Adrenal gland (tissue), 12 donors: Measurements from ENCODE around the gene CACNA1D. TPM values are rescaled to one million over a fixed set of nuclear protein-coding genes. Genes with fewer than 3 reads are reported as not detected.
A peak's percentile ranks its signal among the peaks of the same experiment; 100 is the strongest.

Source experiments
- DNase-seq, 7 donors: peaks; one replicate each; pipeline ENCODE4 v3.0.0-alpha.2; 2019 to 2020
- H3K27ac ChIP-seq, 5 donors: fragments of 200-600 bp; sonication (generic) in 4 of 5; 1 replicate in 3 of 5; 2 replicates in 2 of 5; pipeline versions ENCODE4 v1.5.1 to v1.8.0; 2016 to 2020; ENCODE audit warnings: mild to moderate bottlenecking in 1 of 5
- H3K27me3 ChIP-seq: fragments of 200-600 bp; 2 replicates; pipeline ENCODE4 v1.8.0; 2021
- H3K36me3 ChIP-seq, 2 donors: fragments of 200-600 bp; replicated peaks in 1 of 2; 1 replicate in 1 of 2; 2 replicates in 1 of 2; pipeline versions ENCODE4 v1.5.1 to v1.8.0; 2018 to 2022
- H3K4me1 ChIP-seq, 2 donors: fragments of 200-600 bp; replicated peaks in 1 of 2; 1 replicate in 1 of 2; 2 replicates in 1 of 2; pipeline versions ENCODE4 v1.5.1 to v1.8.0; 2018 to 2021
- H3K4me3 ChIP-seq, 4 donors: fragments of 200-600 bp; sonication (generic) in 3 of 4; one replicate each; pipeline ENCODE4 v1.5.1; 2016 to 2018
- H3K9me3 ChIP-seq, 3 donors: fragments of 200-600 bp; sonication (generic) in 1 of 3; replicated peaks in 1 of 3; 1 replicate in 2 of 3; 2 replicates in 1 of 3; pipeline versions ENCODE4 v1.5.1 to v1.8.0; 2016 to 2021
- CTCF ChIP-seq, 6 experiments: fragments of 450-650 bp in 4 of 6; fragments of 200-600 bp in 2 of 6; sonication (generic) in 1 of 6; IDR thresholded peaks; 1 replicate in 5 of 6; 2 replicates in 1 of 6; pipeline versions ENCODE4 v1.5.1 to v1.8.0; 2016 to 2021; ENCODE audit warnings: antibody characterized with exemption in 6 of 6, mild to moderate bottlenecking in 2 of 6, moderate library complexity in 1 of 6
- POLR2A ChIP-seq, 2 donors: fragments of 450-650 bp; IDR thresholded peaks; one replicate each; pipeline ENCODE4 v1.6.1; 2017; ENCODE audit warnings: antibody characterized with exemption in 2 of 2, mild to moderate bottlenecking in 2 of 2, moderate library complexity in 1 of 2
- WGBS, 4 donors: extraction: QIAGEN DNeasy Blood & Tissue Kit in 2 of 4; methylation state at CpG; one replicate each; pipeline versions ENCODE4 v1.1.5 to v1.1.7; 2013 to 2017; 5-methylcytosine and 5-hydroxymethylcytosine counted together
- intact Hi-C, 2 donors: fragments of 100-400 bp; cut with DNase I; formaldehyde crosslinking; loops; one replicate each; pipeline versions ENCODE4 v1.14.1 to v1.15.0; 2022 to 2023
- polyA plus RNA-seq, 3 donors: library from polyadenylated mRNA; stranded (reverse); fragments of 200-250 nt in 2 of 3; fragments of 350-450 nt in 1 of 3; fragmentation: Illumina TruSeq in 1 of 3; extraction: RNeasy Lipid Tissue Mini Kit (QIAGEN cat#74804) in 1 of 3; gene quantifications; one replicate each; pipeline ENCODE4 v1.2.3, GENCODE V29; 2013 to 2014
- total RNA-seq, 9 donors: library from RNA; depleted of rRNA in 4 of 9; stranded (reverse); fragments of >200 nt in 4 of 9; fragments of 120-200 nt in 1 of 9; fragmentation: NEBNext Ultra II Directional in 1 of 9; extraction: Animal tissue kit (Norgen Biotek cat#: 25700) in 1 of 9; gene quantifications; one replicate each; pipeline versions ENCODE4 v1.1.0 to v1.2.4, GENCODE V29; 2013 to 2023
- donor health status: healthy with polysubstance abuse.
- donor health status: Bipolar disorder and iron deficiency.
- donor health status: DM: yes; HTN: yes; CAD: no.
- donor health status: DM: no; HTN: no; CAD: no.
- donor health status: DM: no; HTN: no; CAD: no.
- donor health status: DM: yes; HTN: yes; CAD: no.

Gene CACNA1D
- total and polyA plus RNA-seq, 12 donors: 25.8 to 111 (median 63.0) TPM

- TF ChIP-seq CTCF (IDR thresholded peaks at IDR 0.05) (peak in 1 of 6 experiments; percentile 17), POLR2A (IDR thresholded peaks at IDR 0.05) (no peak)
- no peaks in the 10 kb centered on the region for H3K9me3 ChIP-seq
Observed at GRCh38 chr3:53754325-53754724, 259.9 kb downstream of the CACNA1D start.

GRCh38 chr3:53758846-53759245, 264.4 kb downstream of the CACNA1D start:
- intact Hi-C loops: no loop called here
- Histone ChIP-seq H3K36me3 (peaks cover 0 to 18% of the 10 kb centered on the region in 2 donors), H3K4me1 (no peaks in the 10 kb centered on the region), H3K9me3 (no peaks in the 10 kb centered on the region), H3K27ac (no peak overlapping the region), H3K4me3 (no peak overlapping the region), H3K27me3 (no peaks in the 10 kb centered on the region)
- no peak for DNase-seq
- WGBS, 4 donors: 78 to 89% (median 87%) methylated on average over 3 of the region's 3 CpGs
- TF ChIP-seq POLR2A (IDR thresholded peaks at IDR 0.05) (no peak), CTCF (IDR thresholded peaks at IDR 0.05) (no peak)

More at GRCh38 chr3:53754325-53754724, 259.9 kb downstream of the CACNA1D start:
- Histone ChIP-seq H3K27ac (peak overlapping the region in 1 of 5 donors; percentile 55), H3K4me3 (no peak overlapping the region), H3K36me3 (peaks cover 0 to 27% of the 10 kb centered on the region in 2 donors), H3K27me3 (no peaks in the 10 kb centered on the region), H3K4me1 (no peaks in the 10 kb centered on the region)
- peak in 2 of 7 donors; percentile 30 to 34 for DNase-seq
- WGBS, 4 donors: 76 to 89% (median 86%) methylated on average over 9 of the region's 9 CpGs
- intact Hi-C loops: no loop called here

GRCh38 chr3:53763353-53763752, 268.9 kb downstream of the CACNA1D start:
- Histone ChIP-seq H3K9me3 (no peaks in the 10 kb centered on the region), H3K4me3 (no peak overlapping the region), H3K27ac (no peak overlapping the region), H3K4me1 (no peaks in the 10 kb centered on the region), H3K27me3 (no peaks in the 10 kb centered on the region), H3K36me3 (peaks cover 0 to 14% of the 10 kb centered on the region in 2 donors)
- WGBS, 4 donors: 86 to 97% (median 93%) methylated on average over 1 to 7 of the region's 7 CpGs
- TF ChIP-seq POLR2A (IDR thresholded peaks at IDR 0.05): no peak
- no peak for TF ChIP-seq CTCF (IDR thresholded peaks at IDR 0.05)
- intact Hi-C loops: no loop called here
- DNase-seq: no peak

GRCh38 chr3:53764026-53764775, 269.8 kb downstream of the CACNA1D start:
- Histone ChIP-seq H3K36me3 (peaks cover 0 to 14% of the 10 kb centered on the region in 2 donors), H3K4me3 (no peak overlapping the region), H3K27me3 (no peaks in the 10 kb centered on the region), H3K4me1 (no peaks in the 10 kb centered on the region), H3K9me3 (no peaks in the 10 kb centered on the region), H3K27ac (no peak overlapping the region)
- TF ChIP-seq CTCF (IDR thresholded peaks at IDR 0.05): no peak
- DNase-seq: no peak
- WGBS, 4 donors: 79 to 93% (median 89%) methylated on average over 7 to 14 of the region's 14 CpGs
- intact Hi-C loops: no loop called here
